Peyer's patch (tissue), 4 donors: Measurements from ENCODE around the gene NACA2. TPM values are rescaled to one million over a fixed set of nuclear protein-coding genes. Genes with fewer than 3 reads are reported as not detected.
"Not testable (repeated sequence)": the region's sequence is repeated elsewhere in the genome, so short reads cannot be mapped to it uniquely, and the experiment has no call there.

Source experiments
- DNase-seq, 3 donors: peaks; one replicate each; pipeline ENCODE4 v3.0.0-alpha.2; 2017 to 2019
- H3K27ac ChIP-seq, 4 donors: fragments of 200-600 bp; sonication (generic); one replicate each; pipeline ENCODE4 v1.5.1; 2016 to 2019
- H3K27me3 ChIP-seq, 2 donors: fragments of 200-600 bp; sonication (generic); one replicate each; pipeline ENCODE4 v1.5.1; 2019
- H3K36me3 ChIP-seq, 3 donors: fragments of 200-600 bp; sonication (generic); one replicate each; pipeline ENCODE4 v1.5.1; 2016 to 2019
- H3K4me1 ChIP-seq, 4 donors: fragments of 200-600 bp; sonication (generic); one replicate each; pipeline ENCODE4 v1.5.1; 2016 to 2019
- H3K4me3 ChIP-seq, 4 donors: fragments of 200-600 bp; sonication (generic); 1 replicate in 3 of 4; 2 replicates in 1 of 4; pipeline ENCODE4 v1.5.1; 2016 to 2019; ENCODE audit warnings: mild to moderate bottlenecking in 1 of 4
- H3K9me3 ChIP-seq, 4 donors: fragments of 200-600 bp; sonication (generic); one replicate each; pipeline ENCODE4 v1.5.1; 2016 to 2019; ENCODE audit warnings: mild to moderate bottlenecking in 1 of 4
- CTCF ChIP-seq, 6 experiments: fragments of 450-650 bp in 4 of 6; fragments of 200-600 bp in 2 of 6; sonication (generic) in 1 of 6; IDR thresholded peaks; one replicate each; pipeline ENCODE4 v1.5.1; 2017 to 2019; ENCODE audit warnings: antibody characterized with exemption in 6 of 6, mild to moderate bottlenecking in 3 of 6, moderate library complexity in 1 of 6
- POLR2A ChIP-seq, 2 donors: fragments of 450-650 bp; IDR thresholded peaks; one replicate each; pipeline ENCODE4 v1.5.1; 2017; ENCODE audit warnings: antibody characterized with exemption in 2 of 2, mild to moderate bottlenecking in 2 of 2, moderate library complexity in 2 of 2
- total RNA-seq, 4 donors: library from RNA; depleted of rRNA; stranded (reverse); fragments of >200 nt; gene quantifications; one replicate each; pipeline ENCODE4 v1.1.0, GENCODE V29; 2016

Gene NACA2
- total RNA-seq, 4 donors from 2014 or later: not detected

GRCh38 chr17:61578645-61579044, 12.4 kb downstream of the NACA2 start:
- no peak overlapping the region for H3K4me3 ChIP-seq
- no peaks in the 10 kb centered on the region for H3K9me3 ChIP-seq
- no peaks in the 10 kb centered on the region for H3K27me3 ChIP-seq
- no peak for TF ChIP-seq CTCF (IDR thresholded peaks at IDR 0.05)
- TF ChIP-seq POLR2A (IDR thresholded peaks at IDR 0.05): no peak
- H3K27ac ChIP-seq: no peak overlapping the region
- DNase-seq: no peak
- H3K36me3 ChIP-seq: no peaks in the 10 kb centered on the region
- no peaks in the 10 kb centered on the region for H3K4me1 ChIP-seq

GRCh38 chr17:61575983-61576382, 15.0 kb downstream of the NACA2 start:
- Histone ChIP-seq H3K27ac (no peak overlapping the region), H3K36me3 (no peaks in the 10 kb centered on the region), H3K9me3 (no peaks in the 10 kb centered on the region), H3K4me1 (no peaks in the 10 kb centered on the region), H3K27me3 (no peaks in the 10 kb centered on the region), H3K4me3 (no peak overlapping the region)
- TF ChIP-seq CTCF (IDR thresholded peaks at IDR 0.05): no peak
- TF ChIP-seq POLR2A (IDR thresholded peaks at IDR 0.05): no peak
- DNase-seq: no peak

- DNase-seq: no peak
- no peaks in the 10 kb centered on the region for H3K36me3 ChIP-seq
- no peak overlapping the region for H3K4me3 ChIP-seq
- no peaks in the 10 kb centered on the region for H3K27me3 ChIP-seq
- H3K27ac ChIP-seq: no peak overlapping the region
- TF ChIP-seq POLR2A (IDR thresholded peaks at IDR 0.05): no peak
- TF ChIP-seq CTCF (IDR thresholded peaks at IDR 0.05): no peak
- no peaks in the 10 kb centered on the region for H3K9me3 ChIP-seq
- no peaks in the 10 kb centered on the region for H3K4me1 ChIP-seq
Observed at GRCh38 chr17:61575352-61575975, 15.6 kb downstream of the NACA2 start.

GRCh38 chr17:61574542-61575351, 16.3 kb downstream of the NACA2 start:
- H3K36me3 ChIP-seq: no peaks in the 10 kb centered on the region
- H3K27ac ChIP-seq: no peak overlapping the region
- H3K27me3 ChIP-seq: no peaks in the 10 kb centered on the region
- H3K4me3 ChIP-seq: no peak overlapping the region
- peaks cover 0 to 5% (median 0%) of the 10 kb centered on the region in 4 donors for H3K9me3 ChIP-seq
- DNase-seq: peak in 1 of 3 donors; percentile 47
- TF ChIP-seq CTCF (IDR thresholded peaks at IDR 0.05) (peak in 3 of 6 experiments; percentile 39 to 46 (median 41)), POLR2A (IDR thresholded peaks at IDR 0.05) (no peak)
- H3K4me1 ChIP-seq: no peaks in the 10 kb centered on the region

- H3K4me3 ChIP-seq, H3K27ac ChIP-seq, DNase-seq, H3K4me1 ChIP-seq, H3K9me3 ChIP-seq, H3K36me3 ChIP-seq, H3K27me3 ChIP-seq: not testable (repeated sequence)
Observed at GRCh38 chr17:61572547-61572946, 18.5 kb downstream of the NACA2 start.

- no peak for TF ChIP-seq CTCF (IDR thresholded peaks at IDR 0.05)
- TF ChIP-seq POLR2A (IDR thresholded peaks at IDR 0.05): no peak
- Histone ChIP-seq H3K4me3 (no peak overlapping the region), H3K27ac (no peak overlapping the region), H3K9me3 (peaks cover 0 to 5% (median 0%) of the 10 kb centered on the region in 4 donors), H3K4me1 (no peaks in the 10 kb centered on the region), H3K27me3 (no peaks in the 10 kb centered on the region), H3K36me3 (no peaks in the 10 kb centered on the region)
- DNase-seq: no peak
Observed at GRCh38 chr17:61571624-61572023, 19.4 kb downstream of the NACA2 start.
